HG02571 (cell line): Measurements from ENCODE around the gene STMN1.
"Not testable (repeated sequence)": the region's sequence is repeated elsewhere in the genome, so short reads cannot be mapped to it uniquely, and the experiment has no call there.

Source experiments
- ATAC-seq: cut with Tn5 transposase; IDR thresholded peaks from one replicate; pipeline ENCODE4 v1.9.1; 2021; ENCODE audit warnings: mild to moderate bottlenecking, moderate library complexity; ENCODE audit not compliant: unreplicated experiment

The STMN1 gene

GRCh38 chr1:25905680-25906643 is at the start of gene STMN1:
Gene STMN1, minus strand, starts transcription at chr1:25906419. Its CDS starts 1,743 bp downstream, at chr1:25904676.
- peak; percentile 44 for ATAC-seq

DNA sequence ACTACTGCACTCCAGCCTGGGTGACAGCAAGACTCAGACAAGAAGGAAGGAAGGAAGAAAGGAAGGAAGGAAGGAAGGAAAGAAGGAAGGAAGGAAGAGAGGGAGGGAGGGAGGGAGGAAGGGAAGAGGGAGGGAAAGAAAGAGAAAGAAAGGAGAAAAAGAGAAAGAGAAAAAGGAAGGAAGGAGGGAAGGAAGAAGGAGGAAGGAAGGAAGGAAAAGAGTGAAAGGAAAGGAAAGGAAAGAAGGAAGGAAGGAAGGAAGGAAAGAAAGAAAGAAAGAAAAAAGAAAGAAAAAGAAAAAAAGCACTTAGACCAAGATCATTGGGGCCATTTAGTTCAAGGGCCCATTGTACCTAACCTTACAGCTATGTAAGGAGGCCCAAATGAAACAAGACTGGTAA is 49.3 kb upstream of the STMN1 start:
- no peak for ATAC-seq

GRCh38 chr1:25954282-25954938 is 48.2 kb upstream of the STMN1 start:
- no peak for ATAC-seq

- no peak for ATAC-seq
Observed at GRCh38 chr1:25952841-25953401, 46.7 kb upstream of the STMN1 start.

GRCh38 chr1:25948641-25949040 is 42.4 kb upstream of the STMN1 start:
- no peak for ATAC-seq

DNA sequence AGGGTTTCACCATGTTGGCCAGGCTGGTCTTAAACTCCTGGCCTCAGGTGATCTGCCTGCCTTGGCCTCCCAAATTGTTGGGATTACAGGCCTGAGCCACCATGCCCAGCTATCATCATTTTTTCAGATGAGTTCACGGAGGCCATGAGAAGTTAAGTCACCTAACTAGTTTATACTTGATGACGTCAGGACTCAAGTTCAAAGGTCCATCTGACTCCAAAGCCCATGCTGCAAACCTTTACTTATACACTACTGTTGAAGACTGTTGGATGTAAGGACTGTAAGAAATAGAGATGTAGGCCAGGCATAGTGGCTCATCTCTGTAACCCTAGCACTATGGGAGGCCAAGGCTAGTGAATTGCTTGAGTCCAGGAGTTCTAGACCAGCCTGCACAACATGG is 40.8 kb upstream of the STMN1 start:
- no peak for ATAC-seq

- ATAC-seq: no peak
Observed at GRCh38 chr1:25945761-25946160, 39.5 kb upstream of the STMN1 start.

GRCh38 chr1:25944986-25945385 is 38.8 kb upstream of the STMN1 start:
- ATAC-seq: no peak

GRCh38 chr1:25943511-25943910 is 37.3 kb upstream of the STMN1 start:
- not testable (repeated sequence) for ATAC-seq

GRCh38 chr1:25936947-25937346 is 30.7 kb upstream of the STMN1 start:
- no peak for ATAC-seq

- ATAC-seq: no peak
Observed at GRCh38 chr1:25933479-25934365, 27.5 kb upstream of the STMN1 start.

DNA sequence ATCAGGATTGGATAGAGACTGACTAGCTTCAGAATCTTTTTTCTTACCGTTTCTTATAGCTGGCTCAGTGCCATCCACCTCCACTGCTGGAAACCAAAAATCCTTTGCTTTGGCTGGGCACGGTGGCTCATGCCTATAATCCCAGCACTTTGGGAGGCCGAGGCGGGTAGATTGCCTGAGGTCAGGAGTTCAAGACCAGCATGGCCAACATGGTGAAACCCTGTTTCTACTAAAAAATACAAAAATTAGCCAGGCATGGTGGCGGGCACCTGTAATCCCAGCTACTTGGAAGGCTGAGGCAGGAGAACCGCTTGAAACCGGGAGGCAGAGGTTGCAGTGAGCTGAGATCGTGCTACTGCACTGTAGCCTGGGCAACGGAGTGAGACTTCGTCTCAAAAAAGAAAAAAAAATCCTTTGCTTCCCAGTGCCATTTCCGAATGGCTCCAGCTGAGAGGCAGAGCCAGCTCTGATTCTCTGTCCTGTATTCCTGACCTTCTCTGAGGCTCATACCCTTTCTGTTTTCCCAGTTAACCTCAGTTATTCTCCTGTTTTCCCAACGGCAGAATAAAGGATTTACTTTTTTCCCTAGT is 26.7 kb upstream of the STMN1 start:
- ATAC-seq: not testable (repeated sequence)

DNA sequence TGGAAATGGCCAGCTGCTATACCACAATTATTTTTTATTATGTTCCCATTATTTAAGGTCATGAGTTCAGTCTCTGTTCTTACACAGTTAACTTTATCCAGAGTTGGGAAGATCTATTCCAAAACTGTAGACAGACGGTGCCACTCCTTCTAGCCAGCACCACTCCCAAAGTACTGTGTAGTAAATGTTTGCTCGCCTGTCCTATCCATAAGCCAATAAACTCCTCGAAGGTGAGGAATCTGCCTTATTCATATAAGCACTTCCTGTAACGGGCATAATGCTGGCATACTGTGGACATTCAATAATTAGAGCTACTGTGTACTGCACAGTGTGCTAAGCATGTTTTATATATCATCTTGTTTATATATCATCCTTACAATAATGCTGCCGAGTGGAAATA is 26.1 kb upstream of the STMN1 start:
- ATAC-seq: no peak

GRCh38 chr1:25929016-25929415 is 22.8 kb upstream of the STMN1 start:
- ATAC-seq: no peak

DNA sequence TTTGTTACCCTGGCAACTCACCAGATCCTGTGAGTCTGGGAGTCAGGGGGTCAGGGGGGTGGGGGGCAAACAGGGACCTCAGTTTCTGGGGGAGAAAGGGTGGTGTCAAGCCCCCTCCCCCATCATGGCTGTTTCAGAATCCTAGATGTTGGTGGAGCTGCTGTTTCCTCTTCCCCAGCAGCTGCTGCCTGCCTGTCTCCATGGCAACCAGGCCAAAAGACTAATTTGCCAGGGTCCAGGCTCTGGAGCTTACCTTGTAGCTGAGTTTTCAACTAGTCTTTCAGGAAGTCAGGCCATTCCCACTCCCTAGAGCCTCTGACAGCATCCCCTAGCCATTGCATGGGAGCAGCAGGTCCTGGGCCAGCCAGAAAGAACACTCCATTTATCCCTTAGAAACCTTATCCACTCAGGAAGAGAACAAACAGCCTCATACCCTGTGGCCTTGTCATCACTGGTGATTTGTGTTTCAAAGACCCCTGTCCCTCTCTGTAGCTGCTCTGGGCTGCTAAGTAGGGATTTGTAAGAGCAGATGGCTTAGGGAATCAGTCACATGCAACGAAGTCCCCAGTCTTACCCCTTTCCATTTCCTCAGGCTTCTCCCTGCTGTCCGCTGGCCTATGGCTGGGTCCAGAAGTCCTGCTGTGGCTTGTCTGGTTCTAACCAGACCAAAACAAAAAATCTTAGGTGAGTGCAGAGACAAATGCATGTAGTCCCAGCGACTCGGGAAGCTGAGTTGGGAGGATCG is 21.5 kb upstream of the STMN1 start:
- no peak for ATAC-seq

- ATAC-seq: no peak
Observed at GRCh38 chr1:25926731-25927496, 20.7 kb upstream of the STMN1 start.

- ATAC-seq: no peak
Observed at GRCh38 chr1:25924454-25924853, 18.2 kb upstream of the STMN1 start.

DNA sequence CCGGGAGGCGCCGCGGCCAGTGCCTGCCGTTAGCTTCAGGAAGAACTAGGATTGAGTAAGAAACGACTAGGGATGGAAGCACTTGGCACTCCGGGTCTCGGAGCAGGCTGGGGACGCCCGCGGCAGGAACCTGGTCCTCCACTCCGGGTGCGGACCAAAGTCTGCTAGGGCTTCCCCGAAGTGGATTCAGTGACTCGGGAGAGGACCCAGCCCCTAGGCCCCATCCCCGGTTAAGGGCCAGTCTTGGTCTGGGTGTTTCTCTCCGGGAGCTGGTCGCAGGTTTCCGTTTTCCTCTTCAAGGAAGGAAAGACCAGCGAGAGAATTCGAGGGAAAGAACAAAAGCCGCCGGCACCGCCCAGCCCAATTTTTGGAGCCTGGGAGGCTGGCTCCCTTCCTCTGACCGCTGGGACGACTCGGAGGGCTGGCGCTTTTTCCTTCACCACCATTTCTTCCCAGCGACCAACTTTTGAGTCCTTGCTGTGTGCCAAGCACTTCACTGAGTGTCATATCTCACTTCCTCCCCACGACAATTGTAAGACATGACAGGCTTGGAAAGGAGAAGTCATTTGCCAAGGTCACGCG is 16.8 kb upstream of the STMN1 start:
- no peak for ATAC-seq
